CD4-positive, alpha-beta T cell (primary cell): ENCODE measurements around the gene IL11. TPM values are rescaled to one million over a fixed set of nuclear protein-coding genes. Genes with fewer than 3 reads are reported as not detected.

Experiments
- ATAC-seq: fragments of 200-7000 bp; cut with Tn5 transposase; one replicate; pipeline ENCODE4 v1.10.0; 2022; ENCODE audit warnings: mild to moderate bottlenecking; ENCODE audit not compliant: poor library complexity
- CTCF ChIA-PET: fragments of 350-600 bp; sonication (Branson Sonifier 250); formaldehyde crosslinking; loops from one replicate; lab custom pipeline; 2021; ENCODE audit warnings: antibody characterized with exemption, inconsistent platforms; lab: Charles Lee
- POLR2A ChIA-PET: fragments of 350-600 bp; sonication (Branson Sonifier 250); formaldehyde crosslinking; loops from one replicate; lab custom pipeline; 2021; ENCODE audit warnings: antibody characterized with exemption, inconsistent platforms; lab: Charles Lee
- DNase-seq, 14 experiments: peaks; one replicate each; pipeline ENCODE4 v3.0.0-alpha.2; 2013 to 2020; ENCODE audit warnings: mixed read lengths in 2 of 14
- H3K27ac ChIP-seq, 2 donors: one replicate each; pipeline versions ENCODE4 v1.5.1 to v1.7.0; 2013; ENCODE audit warnings: low read length in 2 of 2, low read depth in 1 of 2, mild to moderate bottlenecking in 1 of 2
- H3K27me3 ChIP-seq, 2 experiments: 1 replicate in 1 of 2; 2 replicates in 1 of 2; pipeline versions ENCODE4 v1.6.1 to v1.7.0; 2013; ENCODE audit warnings: low read length in 2 of 2, control low read depth in 1 of 2, mild to moderate bottlenecking in 1 of 2, moderate library complexity in 1 of 2; ENCODE audit not compliant: insufficient read depth in 2 of 2, control insufficient read depth in 1 of 2
- H3K36me3 ChIP-seq: one replicate; pipeline ENCODE4 v1.6.1; 2013; ENCODE audit warnings: low read length, control low read depth; ENCODE audit not compliant: insufficient read depth
- H3K4me1 ChIP-seq: one replicate; pipeline ENCODE4 v1.6.1; 2013; ENCODE audit warnings: low read length, control low read depth; ENCODE audit not compliant: insufficient read depth
- H3K4me3 ChIP-seq: one replicate; pipeline ENCODE4 v1.5.1; 2013; ENCODE audit warnings: mild to moderate bottlenecking, low read length, moderate library complexity
- H3K9me3 ChIP-seq, 2 experiments: 1 replicate in 1 of 2; 2 replicates in 1 of 2; pipeline versions ENCODE4 v1.6.1 to v1.7.0; 2013; ENCODE audit warnings: low read length in 2 of 2, mild to moderate bottlenecking in 2 of 2, control low read depth in 1 of 2, moderate library complexity in 1 of 2; ENCODE audit not compliant: control insufficient read depth in 1 of 2, insufficient read depth in 1 of 2
- H3K27ac Mint-ChIP-seq: one replicate; pipeline ENCODE4 v1.8.0; 2020; ENCODE audit warnings: mixed read lengths
- H3K27me3 Mint-ChIP-seq: one replicate; pipeline ENCODE4 v1.8.0; 2021; ENCODE audit warnings: mixed read lengths
- H3K36me3 Mint-ChIP-seq: one replicate; pipeline ENCODE4 v1.8.0; 2021; ENCODE audit warnings: low read depth, mixed read lengths
- H3K4me1 Mint-ChIP-seq: one replicate; pipeline ENCODE4 v1.8.0; 2021; ENCODE audit warnings: low read depth, mixed read lengths
- H3K4me3 Mint-ChIP-seq: one replicate; pipeline ENCODE4 v1.8.0; 2020; ENCODE audit warnings: mild to moderate bottlenecking, mixed read lengths
- H3K9me3 Mint-ChIP-seq: one replicate; pipeline ENCODE4 v1.8.0; 2020; ENCODE audit warnings: mixed read lengths
- CTCF ChIP-seq: fragments of 200-600 bp; IDR thresholded peaks from one replicate; pipeline ENCODE4 v1.8.0; 2022; ENCODE audit warnings: antibody characterized with exemption, mild to moderate bottlenecking
- intact Hi-C, 2 experiments: fragments of 100-400 bp; cut with DNase I in 1 of 2; cut with micrococcal nuclease in 1 of 2; formaldehyde crosslinking; loops; one replicate each; pipeline versions ENCODE4 v1.15.1 to v1.9.0; 2023 to 2025; cut with DNase I, micrococcal nuclease
- total RNA-seq, 174 experiments: library from RNA in 2 of 174; stranded (reverse) in 2 of 174; gene quantifications; one replicate each; pipeline ENCODE4 v1.2.3 and lab custom pipeline; 2021 to 2026

Gene IL11
- total RNA-seq, 2 experiments from 2014 or later, result 0.22 to 0.92 TPM

- H3K27me3 ChIP-seq, result no peaks in the 10 kb centered on the region
- H3K4me3 Mint-ChIP-seq, result no peak overlapping the region
- H3K4me1 Mint-ChIP-seq, result no peaks in the 10 kb centered on the region
- ATAC-seq, result no peak
- H3K36me3 ChIP-seq, result no peaks in the 10 kb centered on the region
- H3K4me3 ChIP-seq, result no peak overlapping the region
- peaks cover 0 to 4% of the 10 kb centered on the region in 2 experiments for H3K9me3 ChIP-seq
- ChIA-PET CTCF (interaction anchor here (1.6 kb wide), 1 partner anchor 20 kb away, joined by 6 read pairs; no protein-coding TSS in a partner anchor), POLR2A (interaction anchor here (1.0 kb wide), 1 partner anchor 17 kb away, joined by 3 read pairs; no protein-coding TSS in a partner anchor)
- no peaks in the 10 kb centered on the region for H3K4me1 ChIP-seq
- H3K9me3 Mint-ChIP-seq, result no peaks in the 10 kb centered on the region
- no peak overlapping the region for H3K27ac Mint-ChIP-seq
- DNase-seq, result no peak
- intact Hi-C loops, result no loop called here
- no peak for TF ChIP-seq CTCF
- H3K27me3 Mint-ChIP-seq, result peaks cover 13% of the 10 kb centered on the region
- no peaks in the 10 kb centered on the region for H3K36me3 Mint-ChIP-seq
- H3K27ac ChIP-seq, result no peak overlapping the region
These were observed 48.7 kb downstream of the IL11 start for GRCh38 chr19:55321466-55322137.

GRCh38 chr19:55320844-55321419 is 49.3 kb downstream of the IL11 start:
- H3K4me1 ChIP-seq, result no peaks in the 10 kb centered on the region
- ATAC-seq (no peak), DNase-seq (no peak)
- H3K36me3 ChIP-seq, result no peaks in the 10 kb centered on the region
- peaks cover 0 to 4% of the 10 kb centered on the region in 2 experiments for H3K9me3 ChIP-seq
- Mint-ChIP-seq H3K4me1 (no peaks in the 10 kb centered on the region), H3K9me3 (no peaks in the 10 kb centered on the region), H3K36me3 (no peaks in the 10 kb centered on the region), H3K27me3 (peaks cover 13% of the 10 kb centered on the region), H3K27ac (no peak overlapping the region), H3K4me3 (no peak overlapping the region)
- ChIA-PET POLR2A (no interaction called here), CTCF (interaction anchor here (1.6 kb wide), 1 partner anchor 19 kb away, joined by 6 read pairs; no protein-coding TSS in a partner anchor)
- no peak overlapping the region for H3K4me3 ChIP-seq
- H3K27ac ChIP-seq, result no peak overlapping the region
- no peak for TF ChIP-seq CTCF
- H3K27me3 ChIP-seq, result no peaks in the 10 kb centered on the region
- intact Hi-C loops, result no loop called here

GRCh38 chr19:55319785-55320184 is 50.5 kb downstream of the IL11 start:
- no peak for DNase-seq
- no peak overlapping the region for H3K4me3 Mint-ChIP-seq

More at GRCh38 chr19:55319785-55320184, 50.5 kb downstream of the IL11 start:
- TF ChIP-seq CTCF, result no peak
- ChIA-PET CTCF (no interaction called here), POLR2A (no interaction called here)
- no peaks in the 10 kb centered on the region for H3K36me3 ChIP-seq
- no peak for ATAC-seq
- H3K4me1 ChIP-seq, result no peaks in the 10 kb centered on the region
- no peak overlapping the region for H3K4me3 ChIP-seq
- Mint-ChIP-seq H3K36me3 (no peaks in the 10 kb centered on the region), H3K9me3 (no peaks in the 10 kb centered on the region), H3K27me3 (peaks cover 13% of the 10 kb centered on the region), H3K4me1 (no peaks in the 10 kb centered on the region), H3K27ac (no peak overlapping the region)
- H3K27me3 ChIP-seq, result no peaks in the 10 kb centered on the region
- peaks cover 0 to 4% of the 10 kb centered on the region in 2 experiments for H3K9me3 ChIP-seq
- intact Hi-C loops, result no loop called here
- H3K27ac ChIP-seq, result no peak overlapping the region
